Measurements from ENCODE around the gene NR5A1.

- no peak for TF ChIP-seq ZNF155 (tag by site-specific recombination; IDR thresholded peaks at IDR 0.05)
- no peak for TF ChIP-seq SALL2 (tag by site-specific recombination; IDR thresholded peaks at IDR 0.05; ENCODE audit: borderline replicate concordance)
- TF ChIP-seq ZNF157 (tag by site-specific recombination; IDR thresholded peaks at IDR 0.05): no peak
- no peak for TF ChIP-seq CTCF (tag by site-specific recombination; IDR thresholded peaks at IDR 0.05)
- TF ChIP-seq TRIM28 (IDR thresholded peaks at IDR 0.05; ENCODE audit: borderline replicate concordance, low read length): no peak
- no peak for TF ChIP-seq HIC1 (tag by site-specific recombination; IDR thresholded peaks at IDR 0.05)
- TF ChIP-seq YY1 (tag by site-specific recombination; IDR thresholded peaks at IDR 0.05): no peak
- no peak for TF ChIP-seq ZFP3 (tag by site-specific recombination; IDR thresholded peaks at IDR 0.05; ENCODE audit: low read depth)
- TF ChIP-seq ZNF600 (tag by site-specific recombination; IDR thresholded peaks at IDR 0.05): no peak
Observed at GRCh38 chr9:124497441-124497840, 9.8 kb downstream of the NR5A1 start.
